RWPE1 (cell line): ENCODE results near the gene PCCA.

Experiments
- CTCF ChIA-PET: fragments of 350-600 bp; sonication (Branson Sonifier 250); formaldehyde crosslinking; extraction: SDS; loops from one replicate; lab custom pipeline; 2021; lab: Yijun Ruan, JAX
- POLR2A ChIA-PET: fragments of 400-600 bp; formaldehyde crosslinking; extraction: SDS; loops from one replicate; lab custom pipeline; 2020; ENCODE audit warnings: antibody characterized with exemption; ENCODE audit not compliant: low non-redundant PET; lab: Yijun Ruan, JAX
- DNase-seq: peaks from one replicate; pipeline ENCODE4 v3.0.0; 2012; ENCODE audit warnings: low spot score
- H3K27ac ChIP-seq: fragments of 450-650 bp; 2 replicates; pipeline ENCODE4 v1.5.1; 2017
- CTCF ChIP-seq: fragments of 450-650 bp; conservative IDR thresholded peaks from 2 replicates; pipeline ENCODE4 v1.5.1; 2017; ENCODE audit warnings: low read depth, mild to moderate bottlenecking

PCCA gene

GRCh38 chr13:100399455-100399854 is 310.6 kb downstream of the PCCA start:
- no peak for DNase-seq
- ChIA-PET CTCF (interaction anchor here (0.6 to 0.7 kb wide), 2 partner anchors 128 to 143 kb away, joined by 3 to 4 read pairs; no protein-coding TSS in a partner anchor), POLR2A (no interaction called here)
- H3K27ac ChIP-seq, result no peak overlapping the region
- no peak for TF ChIP-seq CTCF

GRCh38 chr13:100403675-100404074 is 314.8 kb downstream of the PCCA start:
- CTCF ChIA-PET, result no interaction called here
- no peak for TF ChIP-seq CTCF
- POLR2A ChIA-PET, result no interaction called here
- DNase-seq, result no peak
- H3K27ac ChIP-seq, result no peak overlapping the region

- CTCF ChIA-PET, result no interaction called here
- no peak overlapping the region for H3K27ac ChIP-seq
Observed at GRCh38 chr13:100409132-100409531, 320.2 kb downstream of the PCCA start.

GRCh38 chr13:100423375-100423774 is 334.5 kb downstream of the PCCA start:
- CTCF ChIA-PET, result interaction anchor here (0.6 kb wide), 2 partner anchors 16 to 123 kb away, joined by 3 read pairs; no protein-coding TSS in a partner anchor
- no peak for DNase-seq
- POLR2A ChIA-PET, result no interaction called here
- no peak overlapping the region for H3K27ac ChIP-seq
- no peak for TF ChIP-seq CTCF

More at GRCh38 chr13:100409132-100409531, 320.2 kb downstream of the PCCA start:
- no peak for TF ChIP-seq CTCF
- POLR2A ChIA-PET, result no interaction called here
- no peak for DNase-seq

GRCh38 chr13:100428986-100429385 is 340.1 kb downstream of the PCCA start:
- ChIA-PET CTCF (no interaction called here), POLR2A (interaction anchor here (1.1 kb wide), 1 partner anchor 21 kb away, joined by 3 read pairs; no protein-coding TSS in a partner anchor)
- H3K27ac ChIP-seq, result no peak overlapping the region
- no peak for DNase-seq
- TF ChIP-seq CTCF, result no peak

GRCh38 chr13:100432611-100433010 is 343.7 kb downstream of the PCCA start:
- H3K27ac ChIP-seq, result no peak overlapping the region
- DNase-seq, result no peak
- ChIA-PET POLR2A (no interaction called here), CTCF (interaction anchor here (0.6 kb wide), 1 partner anchor 1463 kb away, joined by 3 read pairs; no protein-coding TSS in a partner anchor)
- TF ChIP-seq CTCF, result no peak
